ENCODE results near the gene PHLDA2.

The PHLDA2 gene

GRCh38 chr11:2964782-2965181 is 35.6 kb upstream of the PHLDA2 start:
- no peaks in the 10 kb centered on the region for H3K9me2 ChIP-seq (replicated peaks; ENCODE audit: low read depth, low read length)
- no peaks in the 10 kb centered on the region for H3K4me1 ChIP-seq (ENCODE audit: insufficient read depth, low read length, poor library complexity, severe bottlenecking)
- peaks cover 64% of the 10 kb centered on the region; the same call in 1 of the 2 replicates for H3K79me2 ChIP-seq (ENCODE audit: insufficient read depth, low read length)
- H3K9me3 ChIP-seq (ENCODE audit: insufficient read depth, low read depth, low read length) = no peaks in the 10 kb centered on the region
- H3F3A ChIP-seq (ENCODE audit: low read depth) = no peaks in the 10 kb centered on the region
- H4K20me1 ChIP-seq (ENCODE audit: insufficient read depth, low read length, poor library complexity, severe bottlenecking) = peaks cover 19% of the 10 kb centered on the region
- H3K27me3 ChIP-seq (ENCODE audit: insufficient read depth, low read length, poor library complexity, severe bottlenecking) = no peaks in the 10 kb centered on the region
- no peak overlapping the region for H2AFZ ChIP-seq (ENCODE audit: low read length)
- no peak for TF ChIP-seq EZH2phosphoT487 (IDR thresholded peaks at IDR 0.05; ENCODE audit: borderline replicate concordance)
- TF ChIP-seq, protein P1, sequence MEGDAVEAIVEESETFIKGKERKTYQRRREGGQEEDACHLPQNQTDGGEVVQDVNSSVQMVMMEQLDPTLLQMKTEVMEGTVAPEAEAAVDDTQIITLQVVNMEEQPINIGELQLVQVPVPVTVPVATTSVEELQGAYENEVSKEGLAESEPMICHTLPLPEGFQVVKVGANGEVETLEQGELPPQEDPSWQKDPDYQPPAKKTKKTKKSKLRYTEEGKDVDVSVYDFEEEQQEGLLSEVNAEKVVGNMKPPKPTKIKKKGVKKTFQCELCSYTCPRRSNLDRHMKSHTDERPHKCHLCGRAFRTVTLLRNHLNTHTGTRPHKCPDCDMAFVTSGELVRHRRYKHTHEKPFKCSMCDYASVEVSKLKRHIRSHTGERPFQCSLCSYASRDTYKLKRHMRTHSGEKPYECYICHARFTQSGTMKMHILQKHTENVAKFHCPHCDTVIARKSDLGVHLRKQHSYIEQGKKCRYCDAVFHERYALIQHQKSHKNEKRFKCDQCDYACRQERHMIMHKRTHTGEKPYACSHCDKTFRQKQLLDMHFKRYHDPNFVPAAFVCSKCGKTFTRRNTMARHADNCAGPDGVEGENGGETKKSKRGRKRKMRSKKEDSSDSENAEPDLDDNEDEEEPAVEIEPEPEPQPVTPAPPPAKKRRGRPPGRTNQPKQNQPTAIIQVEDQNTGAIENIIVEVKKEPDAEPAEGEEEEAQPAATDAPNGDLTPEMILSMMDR (conservative IDR thresholded peaks at IDR 0.05; ENCODE audit: low read length) = no peak
- no peak overlapping the region for H3K4me2 ChIP-seq (ENCODE audit: low read depth, low read length, poor library complexity, severe bottlenecking)
- H3K36me3 ChIP-seq (ENCODE audit: insufficient read depth, low read length) = peaks cover 96% of the 10 kb centered on the region
- no peak overlapping the region for H3K4me3 ChIP-seq (ENCODE audit: low read length, poor library complexity, severe bottlenecking)
- H3K9ac ChIP-seq (ENCODE audit: low read depth, low read length, poor library complexity, severe bottlenecking) = no peak overlapping the region

DNA sequence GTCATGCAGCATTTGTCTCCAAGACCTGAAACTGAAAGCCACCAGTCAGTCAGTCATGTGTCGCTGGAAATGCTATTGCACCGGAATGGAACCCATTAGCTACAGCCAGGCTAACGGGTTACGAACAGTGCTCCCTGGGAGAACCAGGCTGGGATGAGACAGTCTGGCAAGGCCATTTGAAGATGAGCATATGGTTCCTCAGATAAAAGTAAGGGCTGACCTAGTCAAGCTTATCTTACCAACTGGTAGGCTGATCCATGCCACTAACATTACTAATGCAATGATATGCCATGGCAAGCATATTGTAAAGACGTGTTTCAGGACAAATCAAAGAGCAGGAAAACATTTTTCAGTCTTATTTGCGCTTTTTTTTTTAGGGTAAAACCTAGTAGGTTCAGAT is 34.5 kb upstream of the PHLDA2 start:
- H3K79me2 ChIP-seq (ENCODE audit: insufficient read depth, low read length) = peaks cover 63% of the 10 kb centered on the region; the same call in 1 of the 2 replicates
- H3K4me1 ChIP-seq (ENCODE audit: insufficient read depth, low read length, poor library complexity, severe bottlenecking) = no peaks in the 10 kb centered on the region
- TF ChIP-seq, protein P1 (conservative IDR thresholded peaks at IDR 0.05; ENCODE audit: low read length) = no peak
- no peak for TF ChIP-seq EZH2phosphoT487 (IDR thresholded peaks at IDR 0.05; ENCODE audit: borderline replicate concordance)
- H3K4me2 ChIP-seq (ENCODE audit: low read depth, low read length, poor library complexity, severe bottlenecking) = no peak overlapping the region
- H3K4me3 ChIP-seq (ENCODE audit: low read length, poor library complexity, severe bottlenecking) = no peak overlapping the region
- H2AFZ ChIP-seq (ENCODE audit: low read length) = no peak overlapping the region
- H3K36me3 ChIP-seq (ENCODE audit: insufficient read depth, low read length) = peaks cover 96% of the 10 kb centered on the region
- no peaks in the 10 kb centered on the region for H3F3A ChIP-seq (ENCODE audit: low read depth)
- H3K9ac ChIP-seq (ENCODE audit: low read depth, low read length, poor library complexity, severe bottlenecking) = no peak overlapping the region
- H3K27me3 ChIP-seq (ENCODE audit: insufficient read depth, low read length, poor library complexity, severe bottlenecking) = no peaks in the 10 kb centered on the region
- H3K9me2 ChIP-seq (replicated peaks; ENCODE audit: low read depth, low read length) = no peaks in the 10 kb centered on the region
- H3K9me3 ChIP-seq (ENCODE audit: insufficient read depth, low read depth, low read length) = no peaks in the 10 kb centered on the region
- H4K20me1 ChIP-seq (ENCODE audit: insufficient read depth, low read length, poor library complexity, severe bottlenecking) = peaks cover 19% of the 10 kb centered on the region

GRCh38 chr11:2963112-2963754 is 34.0 kb upstream of the PHLDA2 start:
- no peaks in the 10 kb centered on the region for H3K9me2 ChIP-seq (replicated peaks; ENCODE audit: low read depth, low read length)
- H3K9ac ChIP-seq (ENCODE audit: low read depth, low read length, poor library complexity, severe bottlenecking) = no peak overlapping the region
- no peaks in the 10 kb centered on the region for H3K9me3 ChIP-seq (ENCODE audit: insufficient read depth, low read depth, low read length)
- no peak overlapping the region for H2AFZ ChIP-seq (ENCODE audit: low read length)
- peaks cover 96% of the 10 kb centered on the region for H3K36me3 ChIP-seq (ENCODE audit: insufficient read depth, low read length)
- H3F3A ChIP-seq (ENCODE audit: low read depth) = no peaks in the 10 kb centered on the region
- H3K79me2 ChIP-seq (ENCODE audit: insufficient read depth, low read length) = peaks cover 62% of the 10 kb centered on the region; the same call in 1 of the 2 replicates
- no peak overlapping the region for H3K4me2 ChIP-seq (ENCODE audit: low read depth, low read length, poor library complexity, severe bottlenecking)
- H3K4me3 ChIP-seq (ENCODE audit: low read length, poor library complexity, severe bottlenecking) = no peak overlapping the region
- no peaks in the 10 kb centered on the region for H3K4me1 ChIP-seq (ENCODE audit: insufficient read depth, low read length, poor library complexity, severe bottlenecking)
- H3K27me3 ChIP-seq (ENCODE audit: insufficient read depth, low read length, poor library complexity, severe bottlenecking) = no peaks in the 10 kb centered on the region
- no peak for TF ChIP-seq EZH2phosphoT487 (IDR thresholded peaks at IDR 0.05; ENCODE audit: borderline replicate concordance)
- TF ChIP-seq, protein P1 (conservative IDR thresholded peaks at IDR 0.05; ENCODE audit: low read length) = no peak
- peaks cover 16% of the 10 kb centered on the region for H4K20me1 ChIP-seq (ENCODE audit: insufficient read depth, low read length, poor library complexity, severe bottlenecking)

Measured in Loucy (cell line).